HG03066 (cell line): ENCODE data around the gene KRT81.
A peak's percentile ranks its signal among the peaks of the same experiment; 100 is the strongest.

Experiments
- ATAC-seq: cut with Tn5 transposase; IDR thresholded peaks from one replicate; pipeline ENCODE4 v1.9.1; 2021; ENCODE audit warnings: low read depth; ENCODE audit not compliant: unreplicated experiment

The KRT81 gene

GRCh38 chr12:52291267-52291935 is at the start of gene KRT81:
Gene KRT81, minus strand, starts transcription at chr12:52291534. Its CDS starts 69 bp downstream, at chr12:52291465.
- ATAC-seq = no peak

DNA sequence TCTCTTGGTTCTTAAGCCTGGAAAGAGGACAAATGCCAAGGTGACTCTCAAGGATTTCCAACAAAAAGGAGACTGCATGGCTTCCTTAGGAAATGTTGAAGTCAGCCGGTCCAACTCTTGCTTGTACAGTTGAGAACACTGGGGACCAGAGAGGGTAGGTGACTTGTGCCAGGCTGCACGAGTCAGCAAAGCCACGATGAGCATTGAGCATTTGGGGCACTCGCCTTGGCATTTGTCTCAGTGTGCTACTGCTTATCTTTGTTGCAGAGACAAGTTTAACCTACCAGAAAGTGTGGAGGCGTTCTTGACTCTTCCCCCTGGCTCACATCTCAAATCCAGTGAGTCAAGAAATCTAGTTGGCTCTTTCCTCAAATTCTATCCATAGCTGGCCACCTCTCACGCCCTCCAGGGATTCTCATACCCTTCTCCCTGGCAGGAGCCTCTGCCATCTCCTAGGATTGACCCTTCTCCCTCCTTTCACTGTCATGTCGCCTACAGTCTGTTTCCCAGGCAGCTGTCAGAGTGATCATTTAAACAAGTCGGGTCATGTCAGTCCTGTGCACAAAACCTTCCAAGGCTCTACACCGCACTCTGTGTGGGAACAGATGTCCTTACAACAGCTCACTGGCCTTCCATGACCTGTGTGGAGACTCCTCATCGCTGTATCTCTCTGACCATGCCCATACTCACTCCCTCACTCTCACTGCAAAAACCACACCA is 47.1 kb upstream of the KRT81 start:
- ATAC-seq = no peak

DNA sequence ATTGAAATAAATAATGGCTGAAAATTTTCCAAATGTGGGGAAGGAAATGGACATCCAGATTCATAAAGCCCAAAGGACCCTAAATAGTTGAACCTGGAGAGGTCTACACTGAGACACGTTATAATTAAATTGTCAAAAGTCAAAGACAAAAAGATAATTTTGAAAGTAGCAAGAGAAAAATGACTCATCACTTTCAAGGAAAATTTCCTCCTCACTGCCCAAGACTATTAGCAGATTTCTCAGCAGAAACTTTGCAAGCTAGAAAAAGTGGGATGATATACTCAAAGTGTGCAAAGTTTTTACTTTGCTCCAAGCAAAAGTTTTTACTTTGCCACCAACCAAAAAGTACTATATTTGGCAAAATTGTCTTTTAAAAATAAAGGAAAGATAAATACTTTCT is 45.7 kb upstream of the KRT81 start:
- no peak for ATAC-seq

GRCh38 chr12:52336641-52337040 is 45.3 kb upstream of the KRT81 start:
- no peak for ATAC-seq

DNA sequence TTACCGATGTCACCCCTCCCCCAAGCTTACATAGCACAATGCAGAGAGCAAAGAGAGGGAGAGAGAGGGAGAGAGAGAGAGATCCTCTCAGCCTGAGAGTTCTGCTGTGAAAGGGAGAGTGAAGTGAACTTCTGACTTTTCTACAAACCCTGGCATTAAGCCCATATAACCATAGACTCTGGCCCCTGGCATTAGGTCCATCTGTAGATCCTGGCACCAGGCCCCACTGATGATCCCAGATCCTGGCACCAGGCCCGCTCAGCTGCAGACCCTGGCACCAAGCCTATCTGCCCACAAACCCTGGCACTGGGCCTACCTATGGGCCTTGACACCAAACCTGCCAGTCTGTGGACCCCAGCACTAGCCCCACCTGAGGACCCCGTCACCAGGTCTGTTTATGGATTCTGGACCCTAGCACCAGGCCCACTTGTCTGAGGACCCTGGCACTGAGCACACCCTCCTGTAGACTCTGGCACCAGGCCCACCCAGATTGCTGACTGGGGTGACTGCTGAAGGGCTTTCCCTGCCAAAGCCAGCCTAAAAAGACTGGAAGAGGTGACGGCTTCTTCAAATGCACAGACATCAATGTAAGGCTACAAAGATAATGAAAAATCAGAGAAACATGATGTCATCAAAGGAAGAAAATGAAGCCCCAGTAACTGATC is 44.4 kb upstream of the KRT81 start:
- no peak for ATAC-seq

GRCh38 chr12:52334185-52334584 is 42.9 kb upstream of the KRT81 start:
- no peak for ATAC-seq

DNA sequence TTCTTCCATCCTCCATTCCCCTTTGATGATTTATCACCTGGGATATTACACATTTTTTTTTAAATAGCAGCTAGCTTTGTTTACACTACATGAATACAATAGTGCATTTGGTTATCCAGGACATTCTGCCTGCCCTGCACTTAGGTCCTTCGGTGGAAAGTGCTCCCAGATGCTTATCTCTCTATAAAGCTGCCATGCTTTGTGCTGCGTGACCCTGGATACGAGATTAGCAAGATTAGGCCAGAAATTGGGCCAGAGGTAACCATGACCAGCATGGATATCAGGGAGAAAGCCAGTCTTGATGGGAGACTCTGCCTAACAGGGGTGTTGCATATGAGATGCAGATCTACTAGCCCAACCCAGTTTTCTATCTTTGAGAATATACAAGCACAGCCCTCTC is 42.0 kb upstream of the KRT81 start:
- no peak for ATAC-seq

DNA sequence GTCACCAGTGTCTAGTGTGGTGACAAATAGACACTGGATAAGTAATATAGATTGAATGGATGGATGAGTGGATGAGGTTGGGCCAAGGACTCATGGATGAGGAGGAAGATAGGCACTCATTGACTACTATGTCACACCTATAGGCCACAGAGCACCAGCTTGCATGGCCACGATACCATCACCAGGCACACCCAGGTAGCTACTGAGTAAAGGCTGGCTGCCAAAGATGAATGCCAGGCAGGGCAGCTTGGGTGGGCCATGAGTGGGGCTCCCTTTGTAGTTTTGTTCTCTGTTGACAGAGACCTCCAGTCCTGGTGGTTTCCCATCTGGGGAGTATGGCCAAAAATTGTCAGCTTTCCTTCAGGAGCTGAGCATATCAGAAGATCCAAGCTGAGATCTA is 41.0 kb upstream of the KRT81 start:
- ATAC-seq = no peak

DNA sequence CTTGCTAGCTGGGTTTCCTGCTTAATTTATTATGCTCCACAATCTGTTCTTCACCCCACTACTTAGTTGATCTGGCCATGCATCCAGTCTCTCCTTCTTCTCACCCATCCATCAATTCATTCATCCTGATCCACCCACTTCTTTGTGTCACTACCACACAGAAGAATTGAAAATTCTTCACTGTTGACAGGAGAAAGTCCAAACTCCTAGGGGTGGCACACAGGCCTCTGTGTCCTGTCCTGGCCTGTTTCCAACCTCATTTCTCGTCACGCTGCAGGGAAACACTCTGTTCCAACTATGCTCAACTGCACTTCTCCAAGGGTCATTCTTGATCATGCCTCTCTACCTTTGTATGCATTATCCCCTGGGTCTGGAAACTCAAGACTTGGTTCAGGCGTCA is 40.5 kb upstream of the KRT81 start:
- no peak for ATAC-seq

DNA sequence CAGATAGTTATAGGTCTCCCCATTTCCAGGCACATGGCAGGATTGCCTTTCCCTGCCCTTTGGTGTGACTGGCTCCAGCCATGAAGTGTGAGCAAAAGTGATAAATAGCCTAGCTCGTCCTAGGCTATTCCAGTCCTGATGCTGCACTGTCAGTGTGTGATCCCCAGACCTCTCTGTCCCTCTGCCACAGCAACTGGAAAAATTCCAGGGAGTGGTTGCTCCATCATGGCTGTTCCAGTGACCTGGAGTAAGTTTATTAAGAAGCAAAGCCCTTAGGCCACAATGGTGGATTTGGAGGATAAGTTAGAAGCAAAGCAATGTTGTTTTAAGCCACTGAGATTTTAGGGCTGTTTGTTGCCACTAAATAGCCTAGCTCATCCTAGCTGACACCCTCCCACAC is 39.7 kb upstream of the KRT81 start:
- no peak for ATAC-seq

DNA sequence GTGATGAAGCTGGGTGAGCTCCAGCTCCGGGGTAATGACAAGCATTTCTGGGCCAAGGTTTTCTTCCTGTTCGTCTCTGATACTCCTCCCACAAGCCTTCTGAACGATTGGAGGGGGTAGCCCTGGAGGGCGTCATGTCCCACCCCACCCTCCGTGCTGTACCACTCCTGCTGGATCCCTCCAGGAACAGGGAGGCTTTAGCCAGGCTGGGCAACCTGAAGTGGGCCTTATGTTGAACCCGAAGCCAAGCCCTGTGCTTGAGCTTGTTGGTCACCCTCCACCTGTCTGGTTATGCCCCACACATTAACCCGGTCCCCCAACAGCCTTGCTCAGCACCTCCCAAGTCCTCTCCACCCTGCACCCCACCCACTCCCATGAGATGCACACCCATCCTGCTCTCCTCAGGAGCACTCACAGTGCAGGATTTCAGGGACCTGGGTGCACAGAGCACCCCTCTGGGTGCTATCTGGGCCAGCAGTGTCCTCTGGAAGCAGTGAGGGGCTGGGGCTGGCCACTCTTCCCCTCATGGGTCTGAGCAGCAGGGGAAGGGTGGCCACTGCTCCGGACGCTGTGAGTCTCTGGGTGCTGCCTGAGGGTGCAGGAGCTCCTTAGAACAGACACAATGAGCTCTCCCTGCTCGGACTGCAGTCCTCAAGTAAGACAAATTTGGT is 36.6 kb upstream of the KRT81 start:
- ATAC-seq = no peak

DNA sequence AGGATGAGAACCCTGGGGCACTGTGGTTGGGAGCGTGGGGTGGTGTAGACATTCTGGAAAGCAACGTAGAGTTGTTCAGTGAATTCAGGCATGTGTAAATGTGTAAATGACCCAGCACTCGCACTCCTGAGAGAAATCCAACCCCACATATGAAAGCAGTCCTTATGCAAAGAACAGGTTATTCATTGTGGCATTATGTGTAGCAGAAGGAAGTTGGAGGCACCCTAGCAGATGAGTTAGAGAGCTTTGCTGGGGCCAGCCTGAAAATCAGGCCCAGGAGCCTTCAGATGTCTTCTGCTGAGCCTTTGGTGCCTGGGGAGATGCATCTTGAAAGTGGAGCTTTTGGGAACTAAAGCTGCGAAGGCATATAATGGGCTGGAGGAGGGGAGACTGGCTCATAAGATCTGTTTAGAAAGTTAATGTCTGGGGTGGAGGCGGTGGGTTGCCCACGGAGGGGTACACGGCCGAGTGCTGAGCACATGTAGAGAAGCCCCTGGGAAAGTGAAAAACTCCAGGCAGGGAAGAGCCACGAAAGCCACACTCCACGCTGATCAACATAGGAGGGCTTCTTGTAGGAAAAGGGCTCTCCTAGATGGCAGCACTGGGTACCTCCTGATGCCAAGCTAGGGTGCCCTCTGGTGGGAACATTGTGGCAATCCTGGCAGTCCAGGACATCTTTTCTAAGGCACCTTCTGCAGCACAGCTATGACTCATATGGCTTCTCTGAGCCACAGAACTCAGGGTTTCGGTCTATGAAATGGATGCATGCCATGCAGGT is 35.9 kb upstream of the KRT81 start:
- ATAC-seq = peak; percentile 77

DNA sequence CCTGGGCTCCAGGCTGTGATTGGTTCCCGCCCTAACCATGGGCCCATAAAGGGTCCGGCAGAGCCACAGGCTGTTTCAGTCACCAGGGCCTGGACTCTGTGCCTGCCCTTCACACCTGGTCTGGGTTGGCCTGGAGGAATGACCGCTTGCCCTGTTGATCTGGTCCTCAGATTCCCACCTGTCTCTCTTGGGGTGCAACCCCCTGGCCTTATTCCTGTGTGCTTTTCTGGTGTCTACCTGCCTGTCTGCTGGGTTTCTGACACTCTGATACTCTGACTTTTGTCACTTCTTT is 32.8 kb upstream of the KRT81 start:
- no peak for ATAC-seq

- ATAC-seq = no peak
Observed at GRCh38 chr12:52323416-52324152, 32.2 kb upstream of the KRT81 start.

DNA sequence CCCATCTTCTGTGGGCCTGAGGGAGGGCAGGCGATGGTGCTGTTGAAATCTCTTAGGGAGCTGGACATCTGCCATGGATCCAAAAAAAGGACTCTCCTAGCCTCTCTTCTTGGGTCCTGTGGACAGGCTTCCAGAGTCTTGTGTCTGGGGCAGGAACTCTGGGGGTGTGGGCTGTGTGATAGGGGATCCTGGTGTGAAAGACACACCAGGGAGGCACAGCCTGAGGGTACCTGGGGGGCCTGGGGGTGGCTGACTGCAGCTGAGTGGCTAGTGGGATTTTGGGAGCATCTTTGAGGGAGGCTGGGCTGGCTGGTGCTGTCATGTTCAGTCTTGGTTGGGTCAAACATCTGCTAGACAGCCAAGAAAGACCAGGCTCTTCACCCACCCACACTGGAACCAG is 31.7 kb upstream of the KRT81 start:
- ATAC-seq = no peak

- ATAC-seq = no peak
Observed at GRCh38 chr12:52322069-52322468, 30.7 kb upstream of the KRT81 start.

DNA sequence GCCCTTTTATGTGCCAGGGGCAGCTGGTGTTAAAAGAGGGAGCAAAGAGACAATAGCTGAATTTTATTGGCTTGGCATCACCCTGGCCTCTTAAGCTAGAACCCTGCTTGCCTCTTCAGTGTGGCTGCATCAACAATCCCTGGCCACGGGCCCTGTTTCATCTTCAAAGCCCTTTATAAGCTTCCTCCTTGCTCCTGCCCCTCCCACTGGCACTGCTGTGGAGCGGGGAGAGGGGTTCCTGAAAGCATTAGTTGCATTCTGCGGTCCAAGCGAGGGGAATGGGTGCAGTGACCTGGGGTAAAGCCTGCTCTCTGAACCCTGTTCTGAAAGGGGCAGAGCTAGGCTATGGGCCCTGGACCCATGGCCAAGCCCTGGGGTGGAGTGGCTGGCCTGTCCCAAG is 30.1 kb upstream of the KRT81 start:
- ATAC-seq = no peak

DNA sequence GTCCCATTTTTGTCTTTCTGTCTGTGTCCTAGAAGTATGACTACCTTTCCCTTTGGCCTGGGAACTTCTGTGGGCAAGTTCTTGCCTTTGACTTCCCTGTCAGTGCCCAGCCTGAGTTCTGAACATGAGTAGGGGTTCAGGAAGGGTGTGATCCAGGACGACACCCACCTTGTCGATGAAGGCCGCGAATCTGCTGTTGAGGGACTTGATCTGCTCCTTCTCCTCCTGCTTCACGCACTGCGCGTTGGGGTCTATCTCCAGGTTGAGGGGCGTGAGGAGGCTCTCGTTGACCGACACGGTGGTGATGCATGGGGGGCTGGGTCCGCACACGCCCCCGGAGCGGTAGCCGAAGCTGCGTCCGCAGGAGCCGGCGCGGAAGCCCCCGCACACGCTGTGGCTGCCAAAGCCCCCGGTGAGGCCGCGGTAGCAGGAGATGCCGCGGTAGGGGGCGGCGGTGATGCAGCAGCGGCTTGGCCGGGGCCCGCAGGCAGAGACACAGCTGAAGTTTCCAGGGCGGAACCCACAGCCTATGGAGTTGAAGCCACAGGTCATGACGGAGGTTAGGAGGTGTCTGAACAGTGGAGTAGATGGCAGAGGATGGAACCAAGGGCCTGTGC is 29.6 kb upstream of the KRT81 start, which contains the start of gene KRT83:
Gene KRT83 (minus strand): TSS at position 615 of the 617 bp plus-strand sequence. CDS start 63 bp downstream, at position 552.
- no peak for ATAC-seq

DNA sequence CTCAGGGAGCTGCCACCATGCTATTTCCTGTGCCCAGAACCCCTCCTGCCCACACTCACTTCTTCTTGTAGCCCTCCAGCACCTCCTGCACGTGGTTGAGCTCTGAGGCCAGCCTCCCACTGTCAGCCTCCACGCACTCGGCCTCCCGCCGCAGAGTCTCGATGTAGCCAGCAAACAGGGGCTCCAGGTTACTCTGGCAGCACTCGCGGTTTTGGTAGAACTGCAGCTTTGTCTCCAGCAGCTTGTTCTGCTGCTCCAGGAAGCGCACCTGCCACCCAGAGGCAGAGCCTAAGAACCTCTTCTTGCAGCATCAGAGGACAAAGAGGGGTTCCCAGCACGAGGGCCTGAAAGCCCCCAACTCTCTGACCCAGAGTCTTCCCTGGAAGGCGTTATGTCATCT is 27.8 kb upstream of the KRT81 start:
- ATAC-seq = no peak
